GM18502 (cell line): ENCODE measurements around the gene VKORC1L1.
"Not testable (repeated sequence)": the region's sequence is repeated elsewhere in the genome, so short reads cannot be mapped to it uniquely, and the experiment has no call there.

ENCODE experiments used
- ATAC-seq: cut with Tn5 transposase; IDR thresholded peaks from one replicate; pipeline ENCODE4 v1.9.1; 2021; ENCODE audit warnings: mild to moderate bottlenecking; ENCODE audit not compliant: unreplicated experiment, poor library complexity

Gene VKORC1L1

GRCh38 chr7:65974191-65974801, 101.4 kb downstream of the VKORC1L1 start:
- no peak for ATAC-seq

GRCh38 chr7:65974876-65975275, 102.0 kb downstream of the VKORC1L1 start:
- no peak for ATAC-seq

GRCh38 chr7:65975814-65976445, 103.1 kb downstream of the VKORC1L1 start:
- ATAC-seq: no peak

- no peak for ATAC-seq
These were observed 103.9 kb downstream of the VKORC1L1 start for GRCh38 chr7:65976659-65977196.

- ATAC-seq: no peak
These were observed 106.2 kb downstream of the VKORC1L1 start for GRCh38 chr7:65978891-65979582.

- ATAC-seq: no peak
These were observed 107.0 kb downstream of the VKORC1L1 start for GRCh38 chr7:65979583-65980477.

- peak; percentile 68 for ATAC-seq
These were observed 107.8 kb downstream of the VKORC1L1 start for GRCh38 chr7:65980478-65981250.

- peak; percentile 89 for ATAC-seq
These were observed 109.3 kb downstream of the VKORC1L1 start, which contains the start of gene GUSB for GRCh38 chr7:65981965-65982792. Gene GUSB (minus strand): TSS chr7:65982213. CDS start chr7:65982183, 30 bp downstream.

GRCh38 chr7:65983965-65984658, 111.2 kb downstream of the VKORC1L1 start:
- ATAC-seq: no peak

- ATAC-seq: no peak
These were observed 115.2 kb downstream of the VKORC1L1 start for GRCh38 chr7:65988084-65988483.

GRCh38 chr7:65988503-65988902, 115.6 kb downstream of the VKORC1L1 start:
- not testable (repeated sequence) for ATAC-seq

GRCh38 chr7:65989694-65990080, 116.8 kb downstream of the VKORC1L1 start:
- no peak for ATAC-seq

- not testable (repeated sequence) for ATAC-seq
These were observed 119.0 kb downstream of the VKORC1L1 start for GRCh38 chr7:65991829-65992228.

GRCh38 chr7:65992526-65992925, 119.7 kb downstream of the VKORC1L1 start:
- ATAC-seq: no peak

- ATAC-seq: not testable (repeated sequence)
These were observed 122.1 kb downstream of the VKORC1L1 start for GRCh38 chr7:65994984-65995383.

GRCh38 chr7:66000823-66001417, 128.0 kb downstream of the VKORC1L1 start:
- not testable (repeated sequence) for ATAC-seq

- ATAC-seq: not testable (repeated sequence)
These were observed 132.3 kb downstream of the VKORC1L1 start for GRCh38 chr7:66005115-66005671.
